Medulla oblongata (tissue), 1 donor: ENCODE measurements around the gene PER2.

ENCODE experiments used
- DNase-seq: peaks from one replicate; pipeline ENCODE4 v3.0.0-alpha.2; 2015; ENCODE audit errors: extremely low spot score

Gene PER2

GRCh38 chr2:238269741-238270140 lies 18.7 kb downstream of the PER2 start:
- no peak for DNase-seq

GRCh38 chr2:238267884-238268680 lies 20.3 kb downstream of the PER2 start:
- DNase-seq: no peak

DNA sequence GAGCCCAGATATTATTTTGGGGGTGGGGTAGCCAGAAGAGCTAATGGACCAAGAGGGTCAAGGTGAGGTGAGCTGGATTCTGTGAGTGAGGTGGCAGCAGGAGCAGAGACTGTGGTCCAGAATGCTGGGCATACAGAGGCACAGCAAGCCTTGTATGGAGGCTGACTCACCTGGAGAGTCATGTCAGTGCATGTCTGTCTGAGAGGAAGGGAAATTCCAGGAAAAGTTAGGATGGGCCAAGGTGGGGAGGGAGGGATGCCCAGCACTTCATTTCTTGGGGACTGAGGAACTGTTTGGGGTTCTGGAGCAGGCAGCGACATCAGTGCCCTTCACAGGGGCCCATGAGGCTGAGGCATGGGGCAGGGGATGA lies 21.1 kb downstream of the PER2 start:
- no peak for DNase-seq

DNA sequence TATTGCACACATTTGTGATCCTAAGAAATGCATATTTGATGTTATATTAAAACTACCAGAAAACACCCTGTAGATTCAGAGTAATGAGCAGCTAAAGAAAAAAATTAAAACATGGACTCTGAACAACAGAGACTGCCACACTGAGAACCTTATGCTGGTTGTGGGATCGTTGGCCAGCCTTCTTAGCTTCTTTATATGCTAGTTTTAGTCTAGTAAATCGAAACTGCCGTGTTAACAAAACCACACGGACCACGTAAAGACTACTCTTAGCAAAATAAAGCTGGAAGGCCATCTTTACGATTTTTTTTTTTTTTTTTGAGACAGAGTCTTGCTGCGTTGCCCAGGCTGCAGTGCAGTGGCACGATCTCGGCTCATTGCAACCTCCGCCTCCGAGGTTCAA lies 22.8 kb downstream of the PER2 start:
- DNase-seq: no peak

GRCh38 chr2:238264072-238264460 lies 24.3 kb downstream of the PER2 start:
- DNase-seq: no peak

- DNase-seq: peak; percentile 97
These were observed 25.0 kb downstream of the PER2 start for GRCh38 chr2:238263204-238264071.

DNA sequence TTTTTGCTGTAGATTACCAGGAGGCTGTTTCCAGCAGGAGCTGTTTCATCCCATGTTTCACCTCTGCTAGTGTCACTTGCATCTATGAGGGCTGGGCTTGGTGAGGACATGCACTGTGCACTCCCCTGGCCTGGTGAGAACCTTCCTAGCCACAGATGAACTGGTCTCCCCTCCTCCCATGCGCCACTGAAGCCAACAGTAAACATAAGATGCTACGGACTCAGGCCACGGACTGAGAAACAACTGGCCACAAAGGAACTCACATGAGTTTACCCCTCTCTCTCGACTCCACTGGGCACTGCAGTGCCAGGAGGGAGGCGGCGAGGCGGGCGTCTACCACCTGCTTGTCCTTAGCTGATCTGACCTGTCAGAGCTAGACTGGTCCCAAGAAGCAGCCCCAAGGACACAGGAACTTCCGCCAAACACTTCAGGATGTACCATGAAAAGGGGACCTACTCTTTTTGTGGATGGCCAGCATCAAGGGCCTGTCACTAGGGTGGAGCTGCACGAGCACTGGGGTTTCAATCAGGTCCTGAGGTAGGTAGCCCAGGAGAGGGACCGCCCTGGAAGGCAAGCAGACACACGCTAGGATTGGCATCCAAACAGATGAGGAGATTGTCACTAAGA lies 25.8 kb downstream of the PER2 start:
- DNase-seq: no peak

GRCh38 chr2:238261718-238262375 lies 26.6 kb downstream of the PER2 start:
- DNase-seq: no peak

DNA sequence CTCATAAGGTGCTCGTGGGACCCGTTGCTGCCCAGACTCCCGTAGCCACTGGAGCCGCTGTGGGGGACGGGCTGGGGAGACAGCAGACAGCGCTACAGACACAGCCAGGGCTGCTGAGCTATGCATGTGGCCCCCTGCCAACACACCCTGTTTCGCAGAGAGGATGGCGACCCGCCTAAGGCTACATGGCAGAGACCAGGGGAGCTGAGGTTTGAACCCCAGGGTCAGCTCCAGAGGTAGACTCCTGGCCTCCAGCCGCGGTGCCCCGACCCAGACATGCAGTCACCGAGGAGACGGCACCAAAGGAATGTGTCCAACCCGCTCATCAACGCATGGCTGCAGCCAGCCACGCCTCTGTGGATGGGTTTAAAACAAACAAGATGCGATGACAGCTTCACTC lies 27.5 kb downstream of the PER2 start:
- DNase-seq: no peak

DNA sequence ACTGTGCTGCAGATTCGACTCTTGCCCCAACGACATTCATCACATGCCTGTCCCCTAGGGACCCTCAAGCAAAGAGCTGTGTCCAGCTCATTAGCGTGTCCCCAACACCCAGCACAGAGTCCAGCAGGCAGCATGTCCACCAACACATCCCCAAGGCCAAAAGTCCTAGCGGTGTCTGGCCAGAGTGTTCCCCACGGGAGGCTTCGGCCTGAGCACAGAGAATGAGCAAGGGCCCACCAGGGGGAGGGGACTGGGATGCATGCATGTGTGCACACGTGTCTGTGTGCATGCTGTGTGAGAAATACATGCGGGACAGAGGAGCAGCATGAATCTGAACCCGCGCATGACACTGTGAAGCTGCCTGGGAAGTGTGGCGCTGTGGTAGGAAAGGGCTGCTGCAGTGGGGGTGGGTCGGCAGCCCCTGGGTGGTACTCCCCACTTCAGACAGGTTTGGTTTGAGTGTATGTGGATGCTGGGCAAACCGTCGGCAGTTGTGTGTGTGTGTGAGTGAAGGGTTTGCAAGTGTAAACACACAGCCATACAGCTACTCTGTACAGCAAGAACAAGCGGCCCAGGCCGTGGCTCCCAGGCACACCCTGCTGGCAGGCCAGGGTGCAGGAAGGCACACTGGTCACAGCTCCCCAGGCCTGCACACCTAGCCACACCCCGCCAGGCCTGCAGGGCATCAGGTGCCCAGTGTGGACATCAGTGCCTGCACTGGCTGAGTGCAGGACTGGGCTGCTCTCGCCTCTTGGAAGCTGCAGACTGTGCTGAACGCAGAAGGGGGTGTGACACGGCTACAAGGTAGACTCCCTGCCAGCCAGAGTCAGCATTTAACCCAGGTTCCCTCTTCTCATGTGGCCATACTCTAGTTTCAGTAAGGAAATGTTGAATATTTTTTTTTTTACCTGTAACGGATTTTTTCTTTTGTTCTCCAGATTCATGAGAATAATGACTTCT lies 29.1 kb downstream of the PER2 start:
- DNase-seq: no peak

GRCh38 chr2:238257786-238258700 lies 30.4 kb downstream of the PER2 start:
- no peak for DNase-seq

DNA sequence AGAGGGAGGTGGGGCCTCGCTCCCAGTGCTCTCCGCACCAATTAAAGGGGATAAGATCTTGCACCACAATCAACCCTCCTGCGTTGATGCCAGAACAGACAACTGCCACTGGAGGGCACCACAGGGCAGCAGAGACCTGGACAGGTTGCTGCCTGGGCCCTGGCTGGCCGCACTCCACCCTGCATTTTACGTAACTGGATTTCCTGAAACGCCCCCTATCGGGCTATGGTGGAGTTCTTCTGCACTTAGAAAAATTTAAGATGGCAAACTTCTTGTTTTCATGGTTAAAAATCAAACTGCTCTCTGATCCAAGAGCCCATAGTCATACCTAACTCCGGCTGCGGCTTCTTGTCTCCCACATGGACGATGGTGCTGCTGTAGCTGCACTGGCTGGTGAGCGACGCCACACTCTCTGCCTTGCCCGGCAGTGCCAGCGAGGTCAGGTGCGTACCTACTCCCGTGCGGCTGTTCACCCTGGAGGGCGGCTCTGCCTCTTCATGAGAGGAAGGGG lies 31.8 kb downstream of the PER2 start:
- peak; percentile 29 for DNase-seq

GRCh38 chr2:238256111-238256510 lies 32.3 kb downstream of the PER2 start:
- DNase-seq: no peak

DNA sequence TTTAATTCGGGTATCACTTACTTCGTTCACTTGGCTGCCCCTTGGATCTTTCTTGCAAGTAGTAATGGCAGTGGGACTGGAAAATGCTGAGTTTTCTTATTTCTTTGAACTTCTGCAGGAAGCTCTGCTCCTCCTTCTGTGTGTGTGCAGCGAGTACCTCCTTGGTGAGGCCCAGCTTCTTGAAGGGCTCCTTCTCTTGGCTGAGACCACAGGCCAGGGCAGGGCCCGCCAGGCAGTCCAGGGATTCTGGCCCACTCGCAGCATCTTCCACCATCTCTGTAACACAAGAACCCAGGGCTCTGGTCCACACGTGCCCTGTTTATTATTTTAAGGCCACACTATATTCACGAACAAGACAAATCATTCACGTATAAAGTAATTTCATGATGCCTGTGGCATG lies 32.8 kb downstream of the PER2 start:
- no peak for DNase-seq

DNA sequence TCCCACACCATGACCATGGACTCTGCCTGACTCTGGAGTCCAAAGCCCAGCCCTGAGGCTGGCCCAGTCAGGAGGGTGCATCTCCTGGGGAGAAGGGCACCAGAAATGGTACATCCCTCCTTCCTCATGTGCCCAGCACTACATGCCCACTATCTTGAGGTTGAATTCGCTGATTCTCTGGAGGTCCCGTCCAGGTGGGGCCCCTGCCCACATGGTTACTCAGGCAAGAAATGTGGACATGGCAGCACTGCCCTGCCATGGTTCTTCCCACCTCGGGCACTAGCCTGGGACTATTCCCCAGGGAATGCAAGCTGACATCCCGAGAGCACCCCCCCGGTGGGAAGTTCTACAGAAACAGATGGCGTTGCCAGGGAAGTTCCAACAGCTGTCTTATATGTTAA lies 33.3 kb downstream of the PER2 start:
- DNase-seq: no peak

- no peak for DNase-seq
These were observed 34.2 kb downstream of the PER2 start for GRCh38 chr2:238254095-238254723.

DNA sequence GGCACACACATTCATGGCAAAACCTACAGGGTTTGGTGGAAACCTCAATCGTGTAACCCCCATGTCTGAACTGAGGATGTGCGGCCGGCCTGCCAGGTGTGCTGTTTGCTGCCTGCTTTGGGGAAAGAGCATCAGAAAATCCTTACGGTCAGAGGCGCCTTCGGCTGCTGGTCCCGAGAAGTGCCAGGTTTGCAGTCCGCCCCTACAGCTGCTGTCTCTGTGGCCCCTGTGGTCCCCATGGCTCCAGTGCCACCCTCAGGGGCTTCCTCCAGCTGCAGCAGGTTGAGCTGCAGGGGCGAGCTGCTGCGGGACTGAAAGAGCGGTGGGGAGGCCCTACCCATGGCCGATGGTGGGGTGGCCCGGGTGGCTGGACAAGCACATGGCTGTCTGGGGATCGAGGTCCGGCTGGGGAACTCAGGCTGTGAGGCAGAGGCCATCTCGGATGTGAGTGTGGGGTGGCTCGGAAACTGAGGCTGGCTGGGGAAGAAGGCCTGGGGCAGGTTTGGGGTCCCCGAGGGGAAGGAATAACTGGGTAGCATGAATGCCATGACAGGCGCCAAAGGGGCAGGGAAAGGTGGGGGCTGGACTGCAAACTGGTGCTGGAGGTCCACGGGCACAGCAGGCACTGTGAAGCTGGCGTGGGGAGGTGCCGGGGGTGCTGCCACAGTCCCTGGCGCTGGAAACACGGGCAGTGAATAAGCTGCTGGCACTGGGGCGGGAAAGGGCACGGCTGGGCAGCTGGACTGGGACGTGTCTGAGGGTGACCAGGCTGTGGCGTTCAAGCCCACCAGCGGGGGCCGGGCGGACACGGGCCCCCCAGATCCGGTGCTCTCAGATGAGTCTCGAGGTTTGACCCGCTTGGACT lies 35.4 kb downstream of the PER2 start:
- DNase-seq: no peak

- no peak for DNase-seq
These were observed 36.4 kb downstream of the PER2 start for GRCh38 chr2:238251986-238252385.
